GM21619 (cell line): Measurements from ENCODE around the gene CDC5L.
A peak's percentile ranks its signal among the peaks of the same experiment; 100 is the strongest.

ENCODE experiments used
- ATAC-seq: cut with Tn5 transposase; IDR thresholded peaks from one replicate; pipeline ENCODE4 v1.9.1; 2021; ENCODE audit not compliant: unreplicated experiment

CDC5L gene

DNA sequence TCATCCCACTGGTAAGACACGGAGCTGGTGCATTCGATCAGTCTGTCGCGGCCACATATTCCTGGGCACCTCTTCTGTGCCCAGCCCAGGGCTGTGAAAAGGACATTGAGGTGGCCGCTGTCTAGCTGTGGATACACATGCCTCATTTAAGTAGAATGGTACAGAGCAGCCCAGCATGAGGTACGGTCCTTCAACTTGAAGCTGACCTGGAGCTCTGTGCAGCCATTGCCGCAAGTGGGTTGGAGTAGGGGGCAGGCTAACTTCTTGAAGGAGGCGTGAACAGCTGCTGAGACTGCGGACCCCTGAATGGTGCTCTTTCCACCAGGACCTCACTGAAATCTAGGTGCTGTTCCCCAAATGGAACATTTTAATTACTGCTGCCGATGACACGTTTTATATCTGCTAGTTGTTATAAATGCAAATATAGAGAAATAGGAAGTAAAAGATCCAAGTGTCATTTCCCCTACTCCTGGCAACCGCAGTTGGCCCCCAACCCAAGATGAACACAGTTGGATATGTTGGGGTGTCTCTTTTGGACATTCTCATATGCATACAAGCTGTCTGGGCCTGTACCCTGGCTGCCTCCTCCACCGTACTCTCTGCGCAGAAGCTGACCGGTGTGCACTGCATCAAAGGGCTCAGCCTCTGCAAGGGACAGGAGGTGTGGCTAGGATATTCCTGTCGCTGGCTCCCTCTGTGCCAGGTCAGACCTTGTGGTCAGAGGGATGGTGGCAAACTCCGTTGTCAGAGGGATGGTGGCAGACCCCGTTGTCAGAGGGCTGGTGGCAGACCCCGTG is 86.1 kb downstream of the CDC5L start:
- ATAC-seq: no peak

DNA sequence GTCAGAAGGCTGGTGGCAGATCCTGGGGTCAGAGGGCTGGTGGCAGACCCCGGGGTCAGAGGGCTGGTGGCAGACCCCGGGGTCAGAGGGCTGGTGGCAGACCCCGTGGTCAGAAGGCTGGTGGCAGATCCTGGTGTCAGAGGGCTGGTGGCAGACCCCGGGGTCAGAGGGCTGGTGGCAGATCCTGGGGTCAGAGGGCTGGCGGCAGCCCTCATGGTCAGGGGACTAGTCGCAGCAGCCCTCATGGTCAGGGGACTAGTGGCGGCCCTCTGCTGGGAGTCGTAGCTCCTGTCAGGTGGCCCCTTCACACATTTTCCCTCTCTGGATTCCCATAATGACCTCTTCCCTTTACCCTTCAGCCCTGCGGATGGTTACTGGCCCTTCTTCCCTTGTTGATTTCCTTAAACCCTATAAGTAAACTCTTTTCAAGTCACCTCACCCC is 86.7 kb downstream of the CDC5L start:
- ATAC-seq: no peak

DNA sequence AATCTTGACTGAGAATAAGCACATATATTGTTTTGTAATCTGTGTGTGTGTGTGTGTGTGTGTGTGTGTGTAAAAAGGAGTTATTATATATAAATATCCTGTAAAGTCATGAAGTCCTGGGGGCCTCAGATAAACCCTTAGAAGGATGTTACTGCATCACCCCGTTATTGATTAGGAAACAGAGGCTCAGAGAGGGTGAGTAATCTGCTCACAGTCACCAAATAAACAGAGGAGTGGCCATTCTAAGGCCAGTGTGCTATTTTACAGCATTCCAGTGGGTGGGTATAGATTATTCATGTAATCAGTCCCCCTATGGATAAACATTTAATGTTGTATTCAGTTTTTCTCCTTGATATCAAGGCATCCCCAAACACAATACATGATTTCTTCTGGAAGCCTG is 87.1 kb downstream of the CDC5L start:
- ATAC-seq: no peak

DNA sequence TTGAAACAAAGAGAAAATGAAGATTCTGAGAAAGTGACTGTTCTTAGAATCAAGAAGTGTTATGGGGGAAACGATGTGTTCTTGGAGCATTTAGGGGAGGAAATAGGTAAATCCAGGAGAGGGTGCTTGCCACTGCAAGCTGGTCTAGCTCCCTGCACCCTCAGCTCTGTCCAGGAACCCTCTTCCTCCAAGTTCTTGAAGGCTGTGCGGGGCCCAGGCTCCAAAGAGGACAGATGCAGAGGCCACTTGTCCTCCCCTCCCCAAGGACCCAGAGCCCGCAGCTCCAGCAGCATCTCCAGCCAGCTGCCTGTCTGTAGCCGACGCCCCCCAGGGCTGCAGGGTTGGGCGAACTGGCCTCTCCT is 87.9 kb downstream of the CDC5L start:
- peak; percentile 18 for ATAC-seq

DNA sequence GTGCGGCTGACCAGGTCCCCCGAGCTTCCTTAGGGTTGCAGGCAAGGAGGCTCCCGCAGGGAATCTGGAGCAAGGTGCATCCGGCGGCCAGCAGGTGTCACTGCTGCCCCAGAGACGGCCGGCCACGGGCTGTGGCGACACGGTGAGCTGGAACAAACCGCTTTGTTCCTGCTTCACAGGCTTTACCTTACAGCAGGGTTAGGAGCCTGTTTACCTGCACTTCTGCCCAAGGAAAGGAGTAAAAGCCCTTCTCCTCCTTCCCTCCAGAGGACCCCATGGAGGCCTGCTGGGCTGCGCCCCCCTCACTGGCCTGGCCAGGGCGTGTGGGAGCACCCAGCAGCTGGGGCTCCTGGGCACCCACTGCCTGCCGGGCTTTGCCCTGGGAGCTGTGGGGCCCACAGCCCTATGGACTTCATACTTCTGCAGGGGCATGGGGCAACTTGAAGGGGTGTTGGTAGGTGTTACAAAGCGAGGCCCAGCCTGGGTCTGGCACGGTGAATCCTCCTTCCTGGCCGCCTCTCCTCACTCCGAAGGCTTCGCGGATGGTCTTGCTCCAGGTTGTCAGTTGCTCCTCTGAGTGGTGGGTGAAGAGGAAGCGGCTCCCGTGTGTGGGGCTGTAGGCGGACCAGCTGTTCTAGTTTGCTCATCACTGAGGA is 88.4 kb downstream of the CDC5L start:
- peak; percentile 85 for ATAC-seq

DNA sequence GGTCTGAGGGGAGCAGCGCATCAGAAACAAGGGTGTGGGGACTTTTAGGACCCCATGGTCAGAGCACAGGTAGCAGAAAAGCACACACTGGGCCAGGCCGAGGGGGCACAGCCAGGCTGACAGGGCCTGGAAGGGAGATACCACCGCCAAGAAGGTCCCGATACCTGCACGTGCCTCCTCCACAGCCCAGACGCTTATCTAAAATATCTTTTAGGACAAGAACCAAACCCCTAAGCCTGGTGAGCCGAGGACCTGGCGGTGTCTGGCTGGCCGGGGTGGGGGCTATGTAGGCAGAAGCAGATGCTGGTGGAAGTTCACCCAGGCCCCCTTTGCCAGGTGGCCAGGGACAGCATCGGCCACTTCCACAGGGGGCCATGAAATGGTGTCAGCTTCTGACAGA is 89.3 kb downstream of the CDC5L start:
- no peak for ATAC-seq

DNA sequence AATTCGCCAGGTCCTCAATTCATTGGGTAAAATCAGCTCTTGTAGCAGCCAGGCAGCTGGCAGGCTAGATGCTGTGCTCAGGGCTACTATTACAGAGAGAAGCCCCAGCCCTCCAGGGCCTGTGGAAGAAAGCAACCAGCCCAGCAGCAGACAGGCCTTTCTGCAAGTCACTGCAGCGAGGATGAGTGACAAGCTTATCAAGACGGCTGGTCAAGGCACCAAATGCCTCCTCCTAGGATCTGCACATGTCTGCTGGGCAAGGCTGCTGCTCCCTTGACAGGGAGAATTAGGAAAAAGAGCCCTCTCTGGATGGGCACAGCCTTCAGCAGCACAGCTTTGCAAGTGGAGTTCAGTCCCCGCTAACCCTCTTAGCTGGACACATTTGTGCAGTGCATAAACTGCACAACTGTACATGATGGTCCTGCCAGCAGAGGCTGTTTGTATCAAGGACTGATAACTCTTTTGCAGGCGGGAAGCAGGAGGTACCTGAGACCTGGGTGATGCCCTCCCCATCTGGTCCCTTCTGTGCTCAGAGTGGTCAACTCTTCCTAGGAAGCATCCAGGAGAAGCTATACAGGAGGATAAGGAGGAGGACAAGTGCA is 89.9 kb downstream of the CDC5L start:
- ATAC-seq: no peak

DNA sequence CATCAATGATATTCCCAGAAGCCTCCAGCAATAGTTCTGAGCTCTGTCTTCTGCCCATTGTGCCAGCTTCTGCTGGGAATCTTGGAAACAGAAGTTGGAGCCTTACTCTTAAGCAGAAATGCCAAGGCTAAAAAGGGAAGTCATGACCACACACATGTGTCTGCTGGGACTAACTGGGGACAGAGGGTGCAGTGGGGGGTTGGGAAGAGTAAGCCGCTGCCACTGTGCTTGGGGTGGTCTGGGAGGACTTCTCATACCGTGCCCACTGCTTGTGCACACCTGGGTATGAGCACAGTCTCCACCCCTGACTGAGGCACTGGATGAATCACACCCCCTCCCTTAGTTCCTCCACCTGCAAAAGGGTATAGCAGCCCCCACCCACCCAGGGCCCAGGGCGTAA is 90.7 kb downstream of the CDC5L start:
- no peak for ATAC-seq

DNA sequence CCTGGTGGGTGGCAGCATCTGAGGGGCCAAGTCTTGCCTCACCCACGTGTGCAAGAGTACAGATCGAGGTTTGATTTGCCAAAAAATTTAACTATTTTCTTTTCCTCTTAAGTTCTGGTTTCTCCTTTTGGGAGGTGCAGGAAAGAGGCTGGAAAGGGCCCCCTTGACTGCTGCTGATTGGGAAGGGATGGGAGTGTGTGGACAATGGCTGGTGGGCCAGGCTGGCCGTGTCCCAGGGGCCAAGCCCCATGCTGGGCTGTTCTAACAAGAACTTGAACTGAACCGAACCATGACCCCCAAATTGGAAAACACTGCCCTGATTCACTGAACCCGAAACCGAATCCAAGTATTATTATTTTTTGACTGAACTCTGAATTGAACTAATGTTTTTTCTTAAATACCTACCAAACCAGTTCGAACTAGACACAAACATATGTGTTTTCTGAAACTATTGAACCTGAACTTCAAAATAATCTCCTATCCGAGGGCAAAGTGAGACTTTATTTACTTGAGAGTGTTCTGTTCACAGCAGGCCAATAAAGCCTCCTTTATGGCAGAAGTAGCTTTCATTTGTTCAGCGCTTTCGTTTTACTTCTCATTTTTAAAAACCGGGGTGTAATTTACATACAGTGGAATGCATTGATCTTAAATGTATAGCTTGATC is 91.2 kb downstream of the CDC5L start:
- ATAC-seq: no peak

DNA sequence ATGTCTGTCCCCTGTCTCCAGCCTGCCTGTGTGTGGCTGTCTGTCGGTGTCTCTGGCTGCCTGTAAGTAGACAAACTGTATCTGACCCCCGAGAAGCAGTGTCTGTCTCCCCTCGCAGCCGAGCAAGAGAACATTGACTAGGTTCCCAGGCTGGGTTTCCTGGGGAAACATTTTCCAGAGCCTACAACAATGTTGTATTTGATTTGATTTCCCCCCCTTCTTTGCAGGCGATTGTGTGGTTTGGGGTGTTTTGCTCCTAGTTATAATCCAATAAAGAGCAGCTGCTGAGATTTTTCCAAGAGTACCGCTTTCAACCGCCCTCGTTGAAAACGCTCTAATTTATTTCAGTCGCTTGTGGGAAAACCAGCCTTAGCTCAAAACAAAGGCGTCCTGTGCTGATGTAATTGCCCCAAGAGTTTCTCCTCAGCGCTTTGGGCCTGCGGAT is 92.6 kb downstream of the CDC5L start:
- no peak for ATAC-seq

DNA sequence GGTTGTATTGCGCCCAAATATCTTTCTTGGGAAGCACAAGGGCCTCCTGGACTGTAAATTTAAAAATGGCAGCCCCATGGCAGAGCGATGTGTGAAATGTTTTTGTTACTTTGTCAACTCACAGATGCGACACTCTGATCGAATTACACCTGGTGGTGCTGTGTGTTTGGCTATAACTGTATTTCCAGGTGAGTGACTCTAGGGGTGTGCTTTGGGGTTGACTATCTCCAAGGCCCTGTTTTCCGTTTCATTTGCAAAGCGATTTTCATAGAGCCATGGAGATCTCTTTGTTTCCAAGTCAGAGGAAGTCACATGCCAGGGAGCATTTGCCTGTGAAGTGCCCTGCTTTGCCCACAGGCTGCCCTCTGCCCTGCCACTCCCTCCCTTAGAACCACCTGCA is 93.5 kb downstream of the CDC5L start:
- ATAC-seq: no peak

DNA sequence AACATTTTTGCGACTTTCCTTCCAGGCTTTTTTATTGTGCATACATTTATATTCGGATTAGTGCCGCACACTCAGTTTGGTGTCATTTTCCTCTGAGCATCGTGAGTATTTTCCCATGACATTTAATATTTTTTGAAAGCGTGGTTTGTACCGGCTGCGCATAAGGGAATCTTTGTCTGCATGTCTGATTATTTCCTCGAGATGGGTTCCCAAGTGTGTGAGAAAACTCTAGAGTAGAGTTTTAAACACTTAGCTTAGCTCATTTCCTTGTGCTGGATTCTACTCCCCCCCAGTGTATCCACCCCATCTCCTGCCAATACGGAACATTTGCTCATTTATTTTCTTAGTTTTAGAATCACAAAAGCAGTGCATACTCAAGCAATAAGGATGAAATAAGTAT is 94.3 kb downstream of the CDC5L start:
- no peak for ATAC-seq

DNA sequence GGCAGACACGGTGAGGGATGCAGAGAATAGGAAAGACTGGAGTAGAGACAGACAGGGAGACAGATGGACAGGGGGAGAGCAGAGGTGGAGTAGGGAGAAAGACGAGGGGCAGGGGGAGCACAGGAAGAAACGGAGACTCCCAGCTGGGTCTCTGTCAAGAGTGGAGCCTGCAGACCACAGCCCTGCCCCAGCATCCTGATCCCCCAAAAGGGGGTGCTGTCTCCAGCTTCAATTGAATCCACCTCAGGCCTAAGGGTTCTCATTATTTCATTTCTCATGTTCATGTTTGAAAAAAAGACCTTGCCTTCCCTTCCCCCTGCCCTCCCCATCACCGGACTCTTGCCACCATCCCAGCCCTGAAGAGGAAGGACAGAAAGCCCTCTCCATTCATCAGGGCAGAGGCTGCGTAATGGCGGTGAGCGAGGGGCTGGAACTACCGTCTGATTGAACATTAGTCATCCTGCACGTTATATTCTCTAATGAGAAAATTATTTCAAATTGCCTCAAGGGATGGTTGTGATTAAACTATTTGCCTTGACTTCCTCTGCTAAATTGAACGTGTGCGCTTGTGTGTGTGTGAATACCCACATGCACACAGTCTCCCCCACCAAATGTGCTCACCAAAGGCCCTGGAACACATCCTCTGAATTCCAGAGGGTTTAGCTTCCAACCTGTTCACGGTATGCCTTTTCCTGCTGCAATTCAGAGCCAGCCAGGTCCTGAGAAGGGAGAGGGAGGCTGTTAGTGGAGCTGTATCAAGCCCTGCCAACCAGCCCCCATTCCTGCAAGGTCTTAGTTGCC is 98.3 kb downstream of the CDC5L start:
- ATAC-seq: no peak

DNA sequence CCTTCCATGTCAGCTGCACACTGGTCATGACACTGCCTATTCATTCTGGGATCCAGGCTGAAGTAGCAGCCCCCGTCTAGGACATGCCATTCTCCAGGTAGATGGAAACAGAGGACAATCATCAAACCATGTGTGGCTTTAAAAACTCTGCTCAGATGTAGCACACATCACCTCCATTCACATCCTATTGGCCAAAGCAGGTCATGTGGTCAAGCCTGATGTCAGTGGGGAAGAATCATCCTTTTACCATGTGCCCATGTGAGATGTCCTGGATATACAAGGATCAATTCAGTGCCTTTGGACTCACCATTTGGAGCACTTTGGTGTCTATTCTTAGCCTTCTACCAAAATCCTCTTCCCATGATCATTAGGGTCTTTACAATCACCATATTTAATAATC is 99.5 kb downstream of the CDC5L start:
- ATAC-seq: no peak

DNA sequence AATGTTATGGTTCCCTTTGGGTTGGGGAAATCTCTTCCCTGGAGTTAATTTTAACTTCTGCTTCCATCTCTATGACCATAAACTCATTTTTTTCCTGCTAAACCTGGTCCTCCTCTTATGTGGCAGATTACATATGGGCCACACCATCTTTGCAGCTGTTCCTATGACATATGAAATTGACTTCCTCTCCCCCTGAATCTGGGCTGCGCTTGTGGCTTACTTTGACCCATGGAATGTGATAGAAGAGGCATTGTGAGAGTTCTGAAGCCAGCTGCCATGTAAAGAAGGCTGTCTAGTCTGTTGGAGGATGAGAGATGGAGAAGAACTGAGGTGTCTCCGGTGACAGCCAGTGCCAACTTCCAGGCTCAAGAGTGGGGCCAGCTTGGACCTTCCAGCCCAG is 100.1 kb downstream of the CDC5L start:
- ATAC-seq: no peak

DNA sequence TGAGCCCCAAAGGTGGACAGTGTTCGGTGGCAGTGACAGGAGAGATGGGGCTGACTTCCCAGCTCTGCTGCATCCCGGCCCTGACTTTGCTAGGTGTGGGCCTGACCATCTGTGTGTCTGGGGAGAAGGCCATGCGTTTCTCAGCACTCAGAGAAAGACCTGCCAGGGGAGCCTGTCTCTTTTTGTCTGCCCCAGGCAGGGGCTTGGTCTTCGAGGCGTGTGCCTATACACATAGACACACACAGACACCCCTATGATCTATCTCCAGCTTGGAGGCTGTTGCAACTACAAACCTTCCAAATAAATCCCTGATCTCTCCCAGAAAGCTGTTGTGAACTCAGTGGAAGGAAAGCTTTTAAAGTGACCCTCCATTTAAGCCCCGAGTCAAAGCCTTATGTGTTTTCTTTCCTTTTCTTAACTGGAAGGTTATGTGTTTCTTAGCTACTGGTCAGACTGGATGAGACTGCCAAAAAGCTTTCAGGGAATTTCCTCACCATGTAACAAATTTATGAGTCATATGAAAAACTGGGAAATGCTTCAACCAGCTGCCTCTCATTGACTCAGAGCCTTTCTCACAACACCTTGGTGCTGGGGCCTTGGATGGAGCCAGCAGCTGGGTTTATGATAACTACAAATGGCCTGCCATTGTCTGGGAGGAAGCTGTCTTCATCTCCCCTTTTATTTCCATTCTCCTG is 102.6 kb downstream of the CDC5L start:
- ATAC-seq: no peak

DNA sequence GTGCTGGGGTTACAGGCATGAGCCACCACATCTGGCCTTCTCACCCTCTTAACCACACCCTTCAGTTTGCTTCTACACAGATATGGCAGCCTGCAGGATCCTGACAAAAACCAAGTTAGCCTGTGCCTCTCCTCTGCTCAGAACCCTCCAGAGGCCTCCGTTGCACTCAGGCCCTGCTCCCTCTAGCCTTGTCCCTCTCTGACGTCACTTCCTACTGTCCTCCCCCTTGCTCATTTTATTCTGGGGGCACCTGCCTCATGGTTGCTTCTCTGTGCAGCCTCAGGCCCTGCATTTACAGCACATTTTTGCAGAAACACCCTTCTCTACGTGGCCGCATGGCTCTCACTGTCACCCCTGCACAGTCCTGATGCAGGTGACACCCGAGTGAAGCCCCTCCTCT is 105.6 kb downstream of the CDC5L start:
- ATAC-seq: no peak

DNA sequence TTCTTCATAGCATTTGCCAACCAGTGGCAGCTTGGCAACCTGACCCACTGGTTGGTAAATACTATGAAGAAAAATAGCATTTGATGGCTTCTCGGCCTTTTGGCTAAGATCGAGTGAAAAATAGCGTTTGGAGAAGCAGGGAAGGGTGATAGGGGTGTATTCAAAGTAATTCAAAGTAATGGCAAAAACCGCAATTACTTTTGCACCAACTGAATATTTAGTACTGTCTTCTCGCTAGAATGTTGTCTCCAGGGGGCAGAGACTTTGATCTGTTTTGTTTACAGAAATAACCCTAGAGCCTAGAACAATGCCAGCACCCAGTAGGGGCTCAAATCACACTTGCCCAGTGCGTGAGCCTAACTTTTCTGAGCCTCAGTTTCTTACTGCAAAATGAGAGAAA is 106.1 kb downstream of the CDC5L start:
- ATAC-seq: no peak

DNA sequence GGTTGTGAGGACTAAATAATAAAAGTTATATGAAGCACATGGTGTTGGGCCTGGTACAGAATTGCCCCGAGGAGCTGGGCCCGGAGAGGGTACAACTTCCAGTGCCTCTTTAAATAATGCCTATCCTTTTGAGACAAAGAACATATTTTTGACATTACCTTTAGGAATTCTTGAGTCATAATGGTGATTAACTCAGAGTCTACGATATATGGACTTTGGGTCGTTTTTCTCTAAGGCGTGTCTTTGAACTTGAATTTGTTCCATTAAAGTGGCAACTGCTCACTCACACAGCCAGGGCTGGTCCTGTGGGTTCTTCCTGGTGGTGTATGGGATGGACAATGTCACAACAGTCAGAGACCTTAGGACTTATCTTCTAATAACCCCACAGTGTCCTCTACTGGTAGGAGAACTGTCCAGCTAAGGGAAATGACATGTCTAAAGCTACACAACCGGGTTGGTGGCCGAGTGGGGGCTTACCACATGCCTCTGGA is 106.5 kb downstream of the CDC5L start:
- ATAC-seq: no peak
